ENCODE data around the gene SLC4A8.

- TF ChIP-seq TOX (CRISPR knock-in tag; IDR thresholded peaks at IDR 0.05; ENCODE audit: borderline replicate concordance) (no peak), PPARA (CRISPR knock-in tag; IDR thresholded peaks at IDR 0.05; ENCODE audit: borderline replicate concordance) (no peak), ARNTL (CRISPR knock-in tag; IDR thresholded peaks at IDR 0.05; ENCODE audit: borderline replicate concordance, low read depth) (no peak), CREB5 (CRISPR knock-in tag; IDR thresholded peaks at IDR 0.05; ENCODE audit: low read depth) (no peak), ZFP3 (CRISPR knock-in tag; IDR thresholded peaks at IDR 0.05) (no peak), ZNF70 (CRISPR knock-in tag; IDR thresholded peaks at IDR 0.05) (no peak), ISL1 (CRISPR knock-in tag; IDR thresholded peaks at IDR 0.05) (no peak), ZNF565 (CRISPR knock-in tag; conservative IDR thresholded peaks at IDR 0.05; ENCODE audit: low read depth) (no peak), RARB (CRISPR knock-in tag; IDR thresholded peaks at IDR 0.05) (no peak)
These were observed 9.7 kb downstream of the SLC4A8 start for GRCh38 chr12:51434305-51434704.
